NB4 (cell line): ENCODE results near the gene DTX3.

ENCODE experiments used
- CTCF ChIP-seq: IDR thresholded peaks from one replicate; pipeline ENCODE4 v1.5.1; 2012; ENCODE audit warnings: low read depth, low read length
- MAX ChIP-seq: IDR thresholded peaks from 2 replicates; pipeline ENCODE4 v1.6.1; 2011; ENCODE audit warnings: low read depth, low read length
- POLR2A ChIP-seq: IDR thresholded peaks from 2 replicates; pipeline ENCODE4 v1.6.1; 2011; ENCODE audit warnings: mild to moderate bottlenecking; ENCODE audit not compliant: insufficient read length; ENCODE audit errors: extremely low read depth

- TF ChIP-seq CTCF, result no peak
- no peak for TF ChIP-seq MAX
- no peak for TF ChIP-seq POLR2A
These were observed 23.9 kb downstream of the DTX3 start for GRCh38 chr12:57628280-57629191.
